ENCODE measurements around the gene HOGA1.
"Not testable (repeated sequence)": the region's sequence is repeated elsewhere in the genome, so short reads cannot be mapped to it uniquely, and the experiment has no call there.

HOGA1 gene

GRCh38 chr10:97555541-97555940, 28.6 kb upstream of the HOGA1 start:
- not testable (repeated sequence) for DNase-seq

- DNase-seq = not testable (repeated sequence)
These were observed 23.3 kb upstream of the HOGA1 start for GRCh38 chr10:97560731-97561381.

GRCh38 chr10:97561386-97562077, 22.7 kb upstream of the HOGA1 start:
- not testable (repeated sequence) for DNase-seq

GRCh38 chr10:97562329-97562728, 21.9 kb upstream of the HOGA1 start:
- DNase-seq = not testable (repeated sequence)

- no peak for DNase-seq
These were observed 20.9 kb upstream of the HOGA1 start for GRCh38 chr10:97563337-97563736.

GRCh38 chr10:97564776-97565175, 19.4 kb upstream of the HOGA1 start:
- no peak for DNase-seq

GRCh38 chr10:97566336-97566996, 17.7 kb upstream of the HOGA1 start:
- DNase-seq = no peak

GRCh38 chr10:97567891-97568290, 16.3 kb upstream of the HOGA1 start:
- no peak for DNase-seq

- DNase-seq = no peak
These were observed 13.9 kb upstream of the HOGA1 start for GRCh38 chr10:97570146-97570788.

GRCh38 chr10:97570789-97571471, 13.3 kb upstream of the HOGA1 start:
- no peak for DNase-seq

GRCh38 chr10:97571622-97572021, 12.6 kb upstream of the HOGA1 start:
- DNase-seq = no peak

GRCh38 chr10:97572214-97572989, 11.8 kb upstream of the HOGA1 start, which contains the start of gene ANKRD2:
ANKRD2 (plus strand) TSS chr10:97572779; CDS start chr10:97572789, 10 bp downstream.
- peak; percentile 73 for DNase-seq

- DNase-seq = no peak
These were observed 11.2 kb upstream of the HOGA1 start for GRCh38 chr10:97573021-97573420.

- no peak for DNase-seq
These were observed 10.5 kb upstream of the HOGA1 start for GRCh38 chr10:97573672-97574071.

- no peak for DNase-seq
These were observed 9.6 kb upstream of the HOGA1 start for GRCh38 chr10:97574374-97575126.

- DNase-seq = no peak
These were observed 9.0 kb upstream of the HOGA1 start for GRCh38 chr10:97575127-97575668.

- not testable (repeated sequence) for DNase-seq
These were observed 7.7 kb upstream of the HOGA1 start for GRCh38 chr10:97576487-97576886.

- no peak for DNase-seq
These were observed 6.5 kb upstream of the HOGA1 start for GRCh38 chr10:97577701-97578100.

GRCh38 chr10:97578171-97578844, 5.9 kb upstream of the HOGA1 start:
- no peak for DNase-seq
